Adrenal gland (tissue), 12 donors: ENCODE measurements around the gene ADD3. TPM values are rescaled to one million over a fixed set of nuclear protein-coding genes. Genes with fewer than 3 reads are reported as not detected.

Source experiments
- DNase-seq, 7 donors: peaks; one replicate each; pipeline ENCODE4 v3.0.0-alpha.2; 2019 to 2020
- H3K27ac ChIP-seq, 5 donors: fragments of 200-600 bp; sonication (generic) in 4 of 5; 1 replicate in 3 of 5; 2 replicates in 2 of 5; pipeline versions ENCODE4 v1.5.1 to v1.8.0; 2016 to 2020; ENCODE audit warnings: mild to moderate bottlenecking in 1 of 5
- H3K27me3 ChIP-seq: fragments of 200-600 bp; 2 replicates; pipeline ENCODE4 v1.8.0; 2021
- H3K36me3 ChIP-seq, 2 donors: fragments of 200-600 bp; replicated peaks in 1 of 2; 1 replicate in 1 of 2; 2 replicates in 1 of 2; pipeline versions ENCODE4 v1.5.1 to v1.8.0; 2018 to 2022
- H3K4me1 ChIP-seq, 2 donors: fragments of 200-600 bp; replicated peaks in 1 of 2; 1 replicate in 1 of 2; 2 replicates in 1 of 2; pipeline versions ENCODE4 v1.5.1 to v1.8.0; 2018 to 2021
- H3K4me3 ChIP-seq, 4 donors: fragments of 200-600 bp; sonication (generic) in 3 of 4; one replicate each; pipeline ENCODE4 v1.5.1; 2016 to 2018
- H3K9me3 ChIP-seq, 3 donors: fragments of 200-600 bp; sonication (generic) in 1 of 3; replicated peaks in 1 of 3; 1 replicate in 2 of 3; 2 replicates in 1 of 3; pipeline versions ENCODE4 v1.5.1 to v1.8.0; 2016 to 2021
- POLR2A ChIP-seq, 2 donors: fragments of 450-650 bp; IDR thresholded peaks; one replicate each; pipeline ENCODE4 v1.6.1; 2017; ENCODE audit warnings: antibody characterized with exemption in 2 of 2, mild to moderate bottlenecking in 2 of 2, moderate library complexity in 1 of 2
- WGBS, 4 donors: extraction: QIAGEN DNeasy Blood & Tissue Kit in 2 of 4; methylation state at CpG; one replicate each; pipeline versions ENCODE4 v1.1.5 to v1.1.7; 2013 to 2017; 5-methylcytosine and 5-hydroxymethylcytosine counted together
- intact Hi-C, 2 donors: fragments of 100-400 bp; cut with DNase I; formaldehyde crosslinking; loops; one replicate each; pipeline versions ENCODE4 v1.14.1 to v1.15.0; 2022 to 2023
- polyA plus RNA-seq, 3 donors: library from polyadenylated mRNA; stranded (reverse); fragments of 200-250 nt in 2 of 3; fragments of 350-450 nt in 1 of 3; fragmentation: Illumina TruSeq in 1 of 3; extraction: RNeasy Lipid Tissue Mini Kit (QIAGEN cat#74804) in 1 of 3; gene quantifications; one replicate each; pipeline ENCODE4 v1.2.3, GENCODE V29; 2013 to 2014
- total RNA-seq, 9 donors: library from RNA; depleted of rRNA in 4 of 9; stranded (reverse); fragments of >200 nt in 4 of 9; fragments of 120-200 nt in 1 of 9; fragmentation: NEBNext Ultra II Directional in 1 of 9; extraction: Animal tissue kit (Norgen Biotek cat#: 25700) in 1 of 9; gene quantifications; one replicate each; pipeline versions ENCODE4 v1.1.0 to v1.2.4, GENCODE V29; 2013 to 2023
- TF ChIP-seq, protein P1 (sequence below), 6 experiments: fragments of 450-650 bp in 4 of 6; fragments of 200-600 bp in 2 of 6; sonication (generic) in 1 of 6; IDR thresholded peaks; 1 replicate in 5 of 6; 2 replicates in 1 of 6; pipeline versions ENCODE4 v1.5.1 to v1.8.0; 2016 to 2021; ENCODE audit warnings: antibody characterized with exemption in 6 of 6, mild to moderate bottlenecking in 2 of 6, moderate library complexity in 1 of 6
- donor health status: healthy with polysubstance abuse.
- donor health status: Bipolar disorder and iron deficiency.
- donor health status: DM: yes; HTN: yes; CAD: no.
- donor health status: DM: no; HTN: no; CAD: no.
- donor health status: DM: no; HTN: no; CAD: no.
- donor health status: DM: yes; HTN: yes; CAD: no.

The ADD3 gene
- total and polyA plus RNA-seq, 12 donors: 15.6 to 122 (median 43.4) TPM

DNA sequence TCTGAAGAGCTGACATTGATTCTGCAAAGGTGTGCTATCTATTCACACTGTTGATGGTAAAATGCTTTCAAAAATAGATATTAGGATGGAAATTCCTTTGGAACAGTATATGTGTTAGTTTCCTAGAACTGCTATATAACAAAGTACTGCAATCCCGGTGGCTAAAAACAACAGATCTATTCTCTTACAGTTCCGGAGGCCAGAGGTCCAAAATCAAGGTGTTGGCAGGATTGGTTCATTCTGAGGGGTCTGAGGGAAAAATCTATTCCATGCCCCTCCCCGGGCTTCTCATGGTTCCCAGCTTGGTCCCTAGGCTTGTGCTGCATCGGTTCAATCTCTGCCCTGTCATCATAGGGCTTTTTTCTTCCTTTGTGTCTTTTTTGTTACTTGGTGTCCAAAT lies 79.9 kb downstream of the ADD3 start:
- Histone ChIP-seq H3K36me3 (no peaks in the 10 kb centered on the region), H3K9me3 (no peaks in the 10 kb centered on the region), H3K4me3 (no peak overlapping the region), H3K27ac (no peak overlapping the region), H3K27me3 (no peaks in the 10 kb centered on the region), H3K4me1 (peaks cover 0 to 11% of the 10 kb centered on the region in 2 donors)
- no peak for TF ChIP-seq POLR2A (IDR thresholded peaks at IDR 0.05)
- TF ChIP-seq, protein P1, sequence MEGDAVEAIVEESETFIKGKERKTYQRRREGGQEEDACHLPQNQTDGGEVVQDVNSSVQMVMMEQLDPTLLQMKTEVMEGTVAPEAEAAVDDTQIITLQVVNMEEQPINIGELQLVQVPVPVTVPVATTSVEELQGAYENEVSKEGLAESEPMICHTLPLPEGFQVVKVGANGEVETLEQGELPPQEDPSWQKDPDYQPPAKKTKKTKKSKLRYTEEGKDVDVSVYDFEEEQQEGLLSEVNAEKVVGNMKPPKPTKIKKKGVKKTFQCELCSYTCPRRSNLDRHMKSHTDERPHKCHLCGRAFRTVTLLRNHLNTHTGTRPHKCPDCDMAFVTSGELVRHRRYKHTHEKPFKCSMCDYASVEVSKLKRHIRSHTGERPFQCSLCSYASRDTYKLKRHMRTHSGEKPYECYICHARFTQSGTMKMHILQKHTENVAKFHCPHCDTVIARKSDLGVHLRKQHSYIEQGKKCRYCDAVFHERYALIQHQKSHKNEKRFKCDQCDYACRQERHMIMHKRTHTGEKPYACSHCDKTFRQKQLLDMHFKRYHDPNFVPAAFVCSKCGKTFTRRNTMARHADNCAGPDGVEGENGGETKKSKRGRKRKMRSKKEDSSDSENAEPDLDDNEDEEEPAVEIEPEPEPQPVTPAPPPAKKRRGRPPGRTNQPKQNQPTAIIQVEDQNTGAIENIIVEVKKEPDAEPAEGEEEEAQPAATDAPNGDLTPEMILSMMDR (IDR thresholded peaks at IDR 0.05): no peak
- DNase-seq: no peak
- intact Hi-C loops: no loop called here
- WGBS, 4 donors: 94 to 97% (median 95%) methylated on average over 4 of the region's 4 CpGs

DNA sequence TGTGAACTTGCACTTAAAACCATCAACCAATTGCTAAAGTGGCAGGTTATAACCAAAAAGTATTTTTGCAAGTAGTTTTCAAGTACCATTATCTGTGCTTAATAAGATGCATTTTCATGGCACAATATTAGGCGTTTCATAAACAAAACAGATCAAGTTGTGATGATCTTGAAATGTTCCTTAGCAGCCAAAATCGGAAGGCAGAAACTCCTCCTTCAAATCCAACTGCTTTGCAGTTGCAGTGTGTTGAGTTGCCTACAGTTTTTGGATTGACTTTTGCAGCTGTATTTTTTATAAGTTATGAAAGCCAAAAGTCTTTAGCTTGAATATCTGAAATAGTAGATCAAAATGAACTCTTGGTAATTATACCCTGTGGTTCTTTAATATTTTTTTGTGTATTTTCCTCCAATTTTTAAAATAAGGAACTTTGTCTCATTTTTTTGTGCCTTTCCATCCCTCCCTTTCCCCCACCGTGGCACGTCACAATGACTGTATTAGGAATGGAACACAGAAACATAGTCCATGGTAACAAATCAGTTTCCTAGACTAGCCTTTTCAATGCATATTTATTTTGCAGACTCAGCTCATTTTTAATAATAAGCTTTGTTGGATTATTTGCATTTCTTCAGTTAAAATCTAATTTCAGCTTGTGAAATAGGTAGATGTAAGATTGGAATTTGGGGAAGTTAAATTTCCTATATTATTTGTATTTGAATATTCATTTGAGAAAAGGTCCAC lies 80.8 kb downstream of the ADD3 start:
- Histone ChIP-seq H3K9me3 (no peaks in the 10 kb centered on the region), H3K27me3 (no peaks in the 10 kb centered on the region), H3K27ac (no peak overlapping the region), H3K4me3 (no peak overlapping the region), H3K4me1 (peaks cover 0 to 6% of the 10 kb centered on the region in 2 donors), H3K36me3 (no peaks in the 10 kb centered on the region)
- intact Hi-C loops: no loop called here
- DNase-seq: no peak
- WGBS, 4 donors: 68 to 72% (median 70%) methylated on average over 4 of the region's 4 CpGs
- TF ChIP-seq, protein P1 (IDR thresholded peaks at IDR 0.05): no peak
- no peak for TF ChIP-seq POLR2A (IDR thresholded peaks at IDR 0.05)

DNA sequence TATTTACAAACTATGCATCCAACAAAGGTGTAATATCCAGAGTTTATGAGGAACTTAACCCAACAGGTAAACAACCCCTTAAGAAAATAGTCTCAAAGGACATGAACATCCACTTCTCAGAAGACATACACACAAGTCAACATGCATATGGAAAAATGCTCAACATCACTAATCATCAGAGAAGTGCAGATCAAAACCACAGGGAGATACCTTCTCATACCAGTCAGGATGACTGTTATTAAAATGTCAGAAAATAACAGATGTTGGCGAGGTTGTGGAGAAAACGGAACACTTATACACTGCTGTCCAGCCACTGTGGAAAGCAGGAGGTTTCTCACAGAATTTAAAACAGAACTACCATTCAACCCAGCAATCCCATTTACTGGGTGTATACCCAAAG lies 84.0 kb downstream of the ADD3 start:
- 94 to 100% (median 97%) methylated on average over 2 of the region's 2 CpGs for WGBS, 4 donors

DNA sequence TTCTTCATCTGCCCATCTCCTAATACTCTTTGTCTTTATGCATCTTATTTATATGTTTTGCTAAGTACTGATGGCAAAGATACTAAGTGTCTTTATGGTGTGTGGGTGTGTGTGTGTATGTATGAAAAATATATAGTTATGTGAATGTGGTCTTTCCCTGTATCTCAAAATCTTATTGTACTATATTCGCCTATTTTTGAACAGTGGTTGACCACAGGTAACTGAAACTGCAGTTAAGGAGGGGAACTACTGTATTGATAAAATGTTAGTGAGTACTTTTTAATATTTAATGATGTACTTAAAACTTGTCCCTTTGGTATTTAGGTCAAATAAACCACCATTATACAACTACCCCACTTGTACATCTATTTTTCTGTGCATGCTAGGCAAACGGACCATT lies 85.9 kb downstream of the ADD3 start:
- TF ChIP-seq POLR2A (IDR thresholded peaks at IDR 0.05): no peak
- TF ChIP-seq, protein P1 (IDR thresholded peaks at IDR 0.05): no peak
- DNase-seq: no peak
- WGBS, 4 donors: 74 to 91% (median 89%) methylated on average over 2 of the region's 2 CpGs
- no peaks in the 10 kb centered on the region for H3K9me3 ChIP-seq
- intact Hi-C loops: no loop called here
- H3K4me3 ChIP-seq: no peak overlapping the region
- peaks cover 0 to 7% of the 10 kb centered on the region in 2 donors for H3K4me1 ChIP-seq
- no peaks in the 10 kb centered on the region for H3K27me3 ChIP-seq
- no peak overlapping the region for H3K27ac ChIP-seq
- no peaks in the 10 kb centered on the region for H3K36me3 ChIP-seq

More for the DNA sequence above, 84.0 kb downstream of the ADD3 start:
- no peaks in the 10 kb centered on the region for H3K4me1 ChIP-seq
- DNase-seq: no peak
- intact Hi-C loops: no loop called here
- no peaks in the 10 kb centered on the region for H3K27me3 ChIP-seq
- TF ChIP-seq POLR2A (IDR thresholded peaks at IDR 0.05): no peak
- TF ChIP-seq, protein P1 (IDR thresholded peaks at IDR 0.05): no peak
- no peaks in the 10 kb centered on the region for H3K9me3 ChIP-seq
- H3K27ac ChIP-seq: no peak overlapping the region
- no peaks in the 10 kb centered on the region for H3K36me3 ChIP-seq
- no peak overlapping the region for H3K4me3 ChIP-seq
